Measurements from ENCODE around the gene VEGFA.
A peak's percentile ranks its signal among the peaks of the same experiment; 100 is the strongest.

The VEGFA gene

DNA sequence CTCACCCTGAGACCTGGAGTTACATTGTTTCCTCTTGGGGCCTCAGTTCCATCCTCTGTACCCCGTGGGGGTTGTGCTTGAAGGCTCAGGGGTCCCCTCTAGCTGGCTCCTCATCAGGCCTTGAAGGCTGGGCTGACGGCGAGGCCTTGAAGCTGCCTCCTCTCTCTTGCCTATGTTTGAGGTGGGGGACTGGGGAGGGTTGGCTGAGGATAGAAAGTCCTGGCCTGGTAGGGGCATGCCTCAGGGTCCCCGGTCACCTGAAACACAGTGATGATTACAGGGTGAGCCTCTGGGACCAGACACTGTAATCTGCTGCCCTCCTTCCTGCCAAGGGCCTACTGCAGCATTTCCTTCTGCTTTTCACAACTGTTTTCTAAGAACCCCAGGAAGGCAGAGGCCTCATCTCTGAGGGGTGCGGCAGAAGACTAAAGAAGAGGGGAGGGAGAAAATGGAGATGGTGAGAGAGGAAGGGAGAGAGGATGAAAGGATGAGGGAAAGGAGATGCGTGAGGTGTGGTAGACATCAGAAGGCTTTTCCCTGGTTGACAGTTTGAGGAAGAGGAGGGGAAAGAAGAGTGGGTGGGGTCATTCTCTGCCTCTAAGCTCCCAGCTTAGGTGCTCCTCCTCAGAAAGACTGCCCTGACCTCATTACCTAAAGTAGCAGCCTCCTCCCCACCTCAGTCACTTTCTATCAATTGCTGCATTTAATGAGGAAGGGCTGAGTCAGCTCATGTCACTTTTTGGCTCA lies 29.7 kb downstream of the VEGFA start:
- no peak for TF ChIP-seq REST (IDR thresholded peaks at IDR 0.05; ENCODE audit: insufficient replicate concordance, low read depth)
- TF ChIP-seq SPI1 (IDR thresholded peaks at IDR 0.05; ENCODE audit: borderline replicate concordance, low read depth) = peak; percentile 67; the same call in 1 of the 2 replicates
- TF ChIP-seq CTCF (IDR thresholded peaks at IDR 0.05; ENCODE audit: insufficient read depth, low read length) = no peak
- peak; percentile 74 for TF ChIP-seq POLR2AphosphoS5 (IDR thresholded peaks at IDR 0.05; ENCODE audit: low read depth)
- Histone ChIP-seq H3K27ac (replicated peaks) (peak overlapping the region; percentile 92), H3K4me3 (replicated peaks; ENCODE audit: insufficient read depth, low read length) (no peak overlapping the region), H3K27me3 (ENCODE audit: insufficient read depth, poor library complexity, severe bottlenecking) (no peaks in the 10 kb centered on the region)
- DNase-seq (ENCODE audit: low read depth in 1 of 2, low spot score in 1 of 2) = peak; percentile 52 to 92

- H3K4me3 ChIP-seq (replicated peaks; ENCODE audit: insufficient read depth, low read length) = no peak overlapping the region
- H3K27ac ChIP-seq (replicated peaks) = peak overlapping the region; percentile 92
- no peaks in the 10 kb centered on the region for H3K27me3 ChIP-seq (ENCODE audit: insufficient read depth, poor library complexity, severe bottlenecking)
- TF ChIP-seq REST (IDR thresholded peaks at IDR 0.05; ENCODE audit: insufficient replicate concordance, low read depth) (no peak), GABPA (IDR thresholded peaks at IDR 0.05; ENCODE audit: low read depth) (no peak), POLR2AphosphoS5 (IDR thresholded peaks at IDR 0.05; ENCODE audit: low read depth) (no peak), SPI1 (IDR thresholded peaks at IDR 0.05; ENCODE audit: borderline replicate concordance, low read depth) (no peak), CTCF (IDR thresholded peaks at IDR 0.05; ENCODE audit: insufficient read depth, low read length) (no peak)
- DNase-seq (ENCODE audit: low read depth in 1 of 2, low spot score in 1 of 2) = no peak
Observed at GRCh38 chr6:43800298-43800623, 30.2 kb downstream of the VEGFA start.

GRCh38 chr6:43800746-43801494 lies 30.9 kb downstream of the VEGFA start:
- H3K27me3 ChIP-seq (ENCODE audit: insufficient read depth, poor library complexity, severe bottlenecking) = no peaks in the 10 kb centered on the region
- H3K27ac ChIP-seq (replicated peaks) = peak overlapping the region; percentile 92

More at GRCh38 chr6:43800746-43801494, 30.9 kb downstream of the VEGFA start:
- no peak for DNase-seq (ENCODE audit: low read depth in 1 of 2, low spot score in 1 of 2)
- no peak for TF ChIP-seq GABPA (IDR thresholded peaks at IDR 0.05; ENCODE audit: low read depth)
- no peak for TF ChIP-seq POLR2AphosphoS5 (IDR thresholded peaks at IDR 0.05; ENCODE audit: low read depth)
- no peak for TF ChIP-seq SPI1 (IDR thresholded peaks at IDR 0.05; ENCODE audit: borderline replicate concordance, low read depth)
- TF ChIP-seq CTCF (IDR thresholded peaks at IDR 0.05; ENCODE audit: insufficient read depth, low read length) = no peak
- TF ChIP-seq REST (IDR thresholded peaks at IDR 0.05; ENCODE audit: insufficient replicate concordance, low read depth) = no peak
- no peak overlapping the region for H3K4me3 ChIP-seq (replicated peaks; ENCODE audit: insufficient read depth, low read length)

Data from HL-60 (cell line).